Stimulated activated naive CD4-positive, alpha-beta T cell treated with Interleukin-2 at 50 U/mL for 16 hours (primary cell): ENCODE results near the gene RELB.
"Not testable (repeated sequence)": the region's sequence is repeated elsewhere in the genome, so short reads cannot be mapped to it uniquely, and the experiment has no call there.

Experiments used
- DNase-seq: peaks from one replicate; lab custom pipeline; 2025; lab: John Stamatoyannopoulos, UW

RELB gene, protein sequence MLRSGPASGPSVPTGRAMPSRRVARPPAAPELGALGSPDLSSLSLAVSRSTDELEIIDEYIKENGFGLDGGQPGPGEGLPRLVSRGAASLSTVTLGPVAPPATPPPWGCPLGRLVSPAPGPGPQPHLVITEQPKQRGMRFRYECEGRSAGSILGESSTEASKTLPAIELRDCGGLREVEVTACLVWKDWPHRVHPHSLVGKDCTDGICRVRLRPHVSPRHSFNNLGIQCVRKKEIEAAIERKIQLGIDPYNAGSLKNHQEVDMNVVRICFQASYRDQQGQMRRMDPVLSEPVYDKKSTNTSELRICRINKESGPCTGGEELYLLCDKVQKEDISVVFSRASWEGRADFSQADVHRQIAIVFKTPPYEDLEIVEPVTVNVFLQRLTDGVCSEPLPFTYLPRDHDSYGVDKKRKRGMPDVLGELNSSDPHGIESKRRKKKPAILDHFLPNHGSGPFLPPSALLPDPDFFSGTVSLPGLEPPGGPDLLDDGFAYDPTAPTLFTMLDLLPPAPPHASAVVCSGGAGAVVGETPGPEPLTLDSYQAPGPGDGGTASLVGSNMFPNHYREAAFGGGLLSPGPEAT

DNA sequence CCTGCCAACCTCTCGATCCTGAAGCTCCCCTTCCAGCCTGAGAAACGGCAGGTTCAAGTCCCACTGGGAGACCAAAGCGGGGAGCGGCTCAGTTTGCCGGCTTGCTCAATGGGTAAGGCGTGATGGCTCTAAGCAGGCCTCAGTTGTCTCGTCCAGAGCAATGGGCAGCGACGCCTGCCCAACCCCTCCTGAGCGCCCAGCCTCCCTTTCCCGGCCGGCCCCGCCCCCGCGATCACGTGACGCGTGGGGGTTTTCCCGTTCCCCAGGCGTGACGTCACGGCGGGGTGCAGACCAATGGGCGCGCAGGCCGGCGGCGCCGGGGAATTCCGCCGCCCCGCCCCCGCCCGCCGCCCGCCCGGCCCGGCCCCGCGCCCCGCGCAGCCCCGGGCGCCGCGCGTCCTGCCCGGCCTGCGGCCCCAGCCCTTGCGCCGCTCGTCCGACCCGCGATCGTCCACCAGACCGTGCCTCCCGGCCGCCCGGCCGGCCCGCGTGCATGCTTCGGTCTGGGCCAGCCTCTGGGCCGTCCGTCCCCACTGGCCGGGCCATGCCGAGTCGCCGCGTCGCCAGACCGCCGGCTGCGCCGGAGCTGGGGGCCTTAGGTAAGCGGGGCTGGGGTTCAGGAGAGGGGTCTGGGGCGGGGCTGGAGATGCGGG, at the start of gene RELB:
RELB (plus strand) TSS at position 378 of the 653 bp plus-strand sequence; CDS start at position 494, 116 bp downstream.
- peak; percentile 91 for DNase-seq

DNA sequence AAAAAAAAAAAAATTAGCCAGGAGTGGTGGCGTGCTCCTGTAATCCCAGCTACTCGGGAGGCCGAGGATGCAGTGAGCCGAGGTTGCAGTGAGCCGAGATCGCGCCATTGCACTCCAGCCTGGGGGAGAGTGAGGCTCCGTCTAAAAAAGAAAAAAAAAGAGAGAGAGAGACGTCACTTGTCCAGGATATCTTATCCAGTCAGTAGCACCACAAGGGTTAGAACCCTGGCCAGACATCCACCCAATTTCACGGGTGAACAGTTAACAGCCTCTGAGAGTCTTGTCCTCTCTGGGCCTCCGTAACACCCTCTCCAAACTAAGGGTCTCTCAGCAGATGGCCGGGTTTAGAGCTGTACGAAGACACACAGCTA, 47.0 kb upstream of the RELB start:
- no peak for DNase-seq

DNA sequence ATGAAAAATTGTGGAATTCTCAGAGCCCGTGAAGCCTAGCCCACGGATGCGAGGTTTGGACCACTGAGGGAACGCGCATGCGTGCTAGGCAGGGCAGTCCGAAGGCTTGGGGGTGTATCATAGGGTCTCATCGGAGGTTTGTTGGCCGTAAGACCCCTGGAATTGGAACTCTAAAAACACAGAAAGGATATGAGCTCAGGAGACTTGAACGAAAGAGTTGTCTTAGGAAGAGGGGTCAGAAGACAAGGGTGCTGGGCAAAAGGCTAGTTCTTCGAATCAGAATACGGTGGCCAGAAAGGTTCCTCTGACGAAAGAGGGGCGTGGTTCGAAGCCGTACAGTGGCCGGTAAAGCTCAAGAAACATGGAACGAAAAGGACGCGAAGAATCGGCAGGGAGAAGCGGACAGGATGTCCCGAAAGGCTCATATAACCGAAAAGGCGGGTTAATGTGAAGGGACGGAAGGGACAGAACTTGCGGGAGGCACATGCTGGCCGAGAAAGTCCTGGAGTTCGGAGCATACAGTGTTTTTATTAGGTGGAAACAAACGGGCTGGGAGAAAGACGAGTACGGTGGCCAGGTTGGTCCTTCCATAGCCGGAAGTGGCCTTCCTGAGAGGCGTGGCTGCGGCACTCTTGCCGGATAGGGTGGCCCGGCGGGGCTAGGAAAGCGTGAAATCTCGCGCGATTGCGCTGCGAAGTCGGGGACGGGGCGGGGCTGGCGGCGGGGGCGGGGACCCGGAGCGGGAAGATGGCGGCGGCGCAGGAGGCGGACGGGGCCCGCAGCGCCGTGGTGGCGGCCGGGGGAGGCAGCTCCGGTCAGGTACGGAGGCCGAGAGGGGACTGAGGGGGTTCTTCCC, 46.4 kb upstream of the RELB start, which contains the start of gene CLPTM1:
CLPTM1 (plus strand) TSS at position 732 of the 856 bp plus-strand sequence; CDS start at position 748, 16 bp downstream.
- peak; percentile 97 for DNase-seq

DNA sequence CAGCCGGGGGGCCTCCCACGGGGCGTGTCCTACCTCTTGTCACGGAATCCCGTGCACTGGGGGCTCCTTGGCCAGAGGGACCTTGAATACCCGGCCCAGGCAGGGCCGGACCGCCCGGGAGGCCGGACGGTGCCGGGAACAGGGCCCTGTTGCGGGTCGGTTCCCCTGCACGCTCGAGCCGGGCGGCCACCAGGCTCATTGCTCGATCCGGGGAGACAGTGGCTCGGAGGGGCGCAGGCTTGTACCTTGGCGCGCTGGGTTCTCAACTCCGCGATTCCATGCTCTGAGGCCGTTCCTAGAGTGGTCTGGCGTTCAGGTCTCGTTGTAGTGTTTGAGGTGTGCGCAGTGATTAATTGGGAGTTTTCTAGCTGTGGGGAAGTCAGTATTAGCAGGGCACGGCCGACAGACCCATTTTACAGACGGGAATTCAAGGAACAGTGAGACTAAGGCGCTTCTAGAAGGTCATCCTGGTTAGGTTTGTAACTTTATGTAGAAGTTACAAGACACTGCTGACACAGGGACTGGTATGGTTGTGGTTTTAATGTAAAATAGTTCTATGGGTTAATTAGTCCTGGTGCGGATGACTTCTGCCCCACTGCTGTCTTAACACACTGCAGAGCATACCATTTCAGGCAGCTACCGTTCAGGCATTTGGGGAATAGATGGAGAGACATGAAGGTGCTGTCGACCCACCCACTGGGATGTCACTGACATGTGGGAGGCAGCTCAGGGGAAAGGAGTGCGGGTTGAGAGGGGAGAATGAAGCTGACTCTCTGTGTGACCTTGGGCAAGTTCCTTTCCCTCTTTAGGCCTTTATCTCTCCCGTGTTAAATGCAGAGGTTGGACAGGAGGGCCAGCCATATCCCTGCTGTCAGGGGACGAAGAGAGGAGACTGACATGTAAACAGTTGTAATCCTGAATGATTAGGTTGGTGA, 45.5 kb upstream of the RELB start:
- no peak for DNase-seq

DNA sequence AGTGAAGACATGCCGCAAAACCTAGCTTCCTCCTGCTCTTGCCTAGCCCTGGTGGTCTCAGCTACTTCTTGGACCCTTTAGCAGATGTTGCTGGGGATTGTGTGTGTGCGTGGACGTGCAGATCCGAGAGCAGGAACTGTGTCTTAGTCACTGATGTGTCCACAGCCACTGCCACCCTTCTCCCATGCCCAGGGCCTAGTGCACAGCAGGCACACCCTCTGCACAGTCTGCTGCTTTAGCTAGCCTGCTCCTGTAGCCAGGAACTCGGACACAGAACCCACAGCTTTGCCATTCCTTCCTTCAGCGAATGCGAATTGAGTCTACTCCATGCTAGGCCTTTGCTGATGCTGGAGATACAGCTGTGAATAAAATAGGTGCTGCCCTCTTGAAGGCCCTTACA, 43.7 kb upstream of the RELB start:
- no peak for DNase-seq

DNA sequence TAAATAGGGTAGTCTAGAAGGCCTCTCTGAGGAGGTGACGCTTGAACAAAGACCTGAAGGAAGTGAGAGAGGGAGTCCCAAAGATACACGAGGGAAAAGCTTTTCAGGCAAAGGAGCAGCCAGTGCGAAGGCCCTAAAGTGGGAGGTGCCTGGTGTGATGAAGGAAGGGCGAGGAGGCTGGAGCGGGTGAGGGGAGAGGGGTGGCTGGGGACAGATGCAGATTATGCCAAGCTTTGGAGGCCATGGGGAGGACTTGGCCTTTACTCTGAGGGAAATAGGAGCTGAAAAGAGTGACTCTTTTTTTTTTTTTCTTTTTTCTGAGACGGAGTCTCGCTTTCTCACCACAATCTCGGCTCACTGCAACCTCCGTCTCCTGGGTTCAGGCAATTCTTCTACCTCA, 43.2 kb upstream of the RELB start:
- no peak for DNase-seq

DNA sequence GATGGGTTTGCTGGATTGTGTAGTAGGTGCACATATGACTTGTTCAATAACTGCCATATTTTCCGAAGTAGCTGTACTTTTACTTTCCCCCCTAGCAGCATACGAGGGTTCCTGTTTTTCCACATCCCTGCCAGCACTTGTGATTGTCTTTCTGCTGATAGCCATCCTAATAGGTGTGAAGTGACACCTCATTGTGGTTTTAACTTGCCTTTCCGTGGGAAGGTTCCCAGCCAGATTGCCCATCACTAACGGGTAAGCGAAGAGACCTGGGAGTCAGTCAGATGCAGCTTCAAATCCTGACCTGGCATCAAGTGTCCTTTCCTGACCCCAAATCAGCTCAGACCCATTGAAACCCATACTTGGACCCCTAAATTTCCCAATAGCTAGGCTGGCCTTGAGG, 41.6 kb upstream of the RELB start:
- DNase-seq = no peak

DNA sequence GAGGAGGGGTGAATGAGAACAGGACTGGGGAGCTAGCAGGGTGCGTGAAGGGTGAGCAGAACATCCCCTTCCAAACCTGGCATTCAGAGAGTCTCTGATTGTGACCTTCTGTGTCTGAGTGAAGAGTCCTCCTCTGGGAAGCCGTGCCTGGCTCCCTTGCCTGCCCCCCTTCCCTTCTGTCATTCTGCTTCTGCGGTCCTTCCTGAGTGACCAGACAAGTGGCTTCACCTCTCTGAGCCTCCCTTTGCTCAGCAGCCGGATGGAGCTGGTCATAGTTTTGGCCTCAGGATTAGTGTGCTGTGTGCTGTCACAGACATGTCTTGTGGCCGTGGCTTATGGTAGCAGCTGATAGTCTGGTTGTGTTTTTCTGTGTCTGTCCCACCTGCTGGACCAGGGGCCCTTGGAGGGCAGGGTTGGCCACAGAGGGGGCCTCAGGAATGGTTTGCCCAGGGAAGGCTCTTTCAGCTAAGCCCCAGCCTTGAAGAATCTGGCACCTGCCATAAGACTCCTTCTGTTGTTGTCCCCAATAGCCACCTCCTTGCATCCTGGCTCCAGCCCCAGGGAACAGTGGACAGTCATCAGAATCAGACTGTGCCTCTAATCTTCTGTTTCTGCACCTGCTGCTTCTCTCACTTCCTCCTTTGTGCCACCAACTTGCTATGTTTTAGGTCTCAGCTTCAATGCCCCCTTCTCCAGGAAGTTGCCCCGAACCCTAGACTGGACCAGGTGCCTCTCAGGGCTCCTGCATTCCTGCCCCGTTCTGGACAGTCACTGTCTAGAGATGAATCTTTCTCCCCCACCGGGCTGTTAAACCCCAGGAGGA, 40.1 kb upstream of the RELB start:
- no peak for DNase-seq

DNA sequence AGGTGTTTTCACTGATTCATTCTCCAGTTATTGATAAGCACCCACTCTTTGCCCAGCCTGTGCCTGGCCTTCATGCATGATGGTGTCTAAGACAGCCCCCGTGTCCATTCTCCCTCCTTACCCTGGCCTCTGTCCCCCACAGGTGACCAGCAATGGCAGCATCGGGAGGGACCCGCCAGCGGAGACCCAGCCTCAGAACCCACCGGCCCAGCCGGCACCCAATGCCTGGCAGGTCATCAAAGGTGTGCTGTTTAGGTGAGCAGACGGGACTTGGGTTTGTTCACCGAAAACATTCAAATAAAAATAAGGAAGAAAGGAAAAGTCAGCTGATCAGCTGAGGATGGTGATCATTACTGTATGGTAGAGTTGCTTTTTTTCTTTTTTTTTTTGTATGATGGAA, 39.4 kb upstream of the RELB start:
- no peak for DNase-seq

DNA sequence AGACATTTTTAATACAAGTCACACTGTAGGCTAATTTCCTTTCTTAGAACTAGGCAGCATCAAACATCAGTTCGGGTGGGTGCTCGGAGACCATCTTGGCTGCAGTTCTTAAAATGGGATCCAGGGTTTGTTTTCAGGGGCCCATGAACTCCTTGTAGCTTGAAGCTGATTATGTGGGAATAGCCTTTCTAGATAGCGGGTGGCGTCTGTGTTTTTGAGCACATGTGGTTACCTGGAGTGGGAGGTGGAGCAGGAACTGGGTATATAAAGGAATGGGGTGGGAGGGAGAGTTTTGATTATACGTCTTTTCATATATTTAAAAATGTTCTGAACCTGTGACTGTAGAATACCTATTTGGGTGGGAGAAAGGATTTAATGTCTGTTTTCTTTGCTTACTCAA, 33.1 kb upstream of the RELB start:
- DNase-seq = no peak

DNA sequence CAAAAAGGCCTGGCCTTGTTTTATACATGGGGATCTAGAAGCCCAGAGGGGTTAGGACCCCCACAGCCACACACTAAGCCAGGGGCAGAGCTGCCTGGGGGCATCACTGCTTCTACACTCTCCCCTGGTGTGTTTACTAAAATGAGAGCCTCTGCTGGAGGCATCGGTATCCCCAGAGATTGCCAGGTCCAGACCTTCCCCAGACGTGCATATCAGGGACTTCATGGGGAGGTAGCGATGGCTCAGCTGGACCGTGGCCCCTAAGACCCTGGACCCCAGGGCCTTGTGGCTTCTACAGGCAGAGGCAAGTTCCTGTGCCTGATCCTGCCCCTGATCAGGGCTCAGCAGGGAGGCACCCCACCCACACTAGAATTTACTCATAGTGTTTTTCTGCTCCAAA, 32.6 kb upstream of the RELB start:
- no peak for DNase-seq

DNA sequence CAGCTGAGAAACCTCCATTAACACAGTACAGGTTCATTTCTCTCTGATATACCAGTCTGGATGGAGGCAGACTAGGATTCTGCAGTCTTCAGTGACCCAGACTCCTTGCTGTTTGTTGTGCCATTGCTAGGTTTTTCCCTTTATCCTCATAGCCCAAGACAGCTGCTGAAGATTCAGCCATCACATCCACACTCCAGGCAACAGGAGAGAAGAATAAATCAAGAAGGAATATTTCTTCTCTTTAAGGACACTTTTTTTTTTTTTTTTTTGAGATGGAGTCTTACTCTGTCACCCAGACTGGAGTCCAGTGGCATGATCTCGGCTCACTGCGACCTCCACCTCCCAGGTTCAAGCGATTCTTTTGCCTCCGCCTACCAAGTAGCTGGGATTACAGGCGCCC, 31.8 kb upstream of the RELB start:
- no peak for DNase-seq

DNA sequence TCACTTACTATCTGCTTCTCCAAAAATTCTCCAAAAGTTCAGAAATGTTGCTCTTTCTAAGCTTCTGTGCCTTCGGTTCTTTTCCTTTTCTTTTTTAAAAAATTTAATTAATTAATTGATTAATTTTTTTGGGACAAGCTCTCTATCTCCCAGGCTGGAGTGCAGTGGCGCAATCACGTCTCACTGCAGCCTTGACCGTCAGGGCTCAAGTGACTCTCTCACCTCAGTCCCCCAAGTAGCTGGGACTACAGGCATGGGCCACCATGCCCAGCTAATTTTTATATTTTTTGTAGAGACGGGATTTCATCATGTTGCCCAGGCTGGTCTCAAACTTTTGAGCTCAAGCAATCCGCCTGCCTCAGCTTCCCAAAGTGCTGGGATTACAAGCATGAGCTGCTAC, 29.8 kb upstream of the RELB start:
- DNase-seq = not testable (repeated sequence)

DNA sequence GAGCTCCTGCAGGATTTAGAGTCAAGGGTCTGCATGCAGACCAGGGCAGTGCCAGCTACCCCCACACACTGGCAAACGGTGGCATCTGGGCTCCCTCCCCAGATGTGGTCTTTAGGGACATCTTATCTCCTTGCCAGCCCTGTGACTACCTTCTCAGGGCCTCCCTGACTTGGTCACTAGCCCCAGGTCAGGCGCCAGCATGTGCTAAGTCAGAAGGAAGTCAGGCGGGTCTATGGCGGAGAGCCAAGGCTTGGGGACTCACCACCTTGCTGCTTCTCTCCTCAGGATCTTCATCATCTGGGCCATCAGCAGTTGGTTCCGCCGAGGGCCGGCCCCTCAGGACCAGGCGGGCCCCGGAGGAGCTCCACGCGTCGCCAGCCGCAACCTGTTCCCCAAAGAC, 28.5 kb upstream of the RELB start:
- DNase-seq = no peak

DNA sequence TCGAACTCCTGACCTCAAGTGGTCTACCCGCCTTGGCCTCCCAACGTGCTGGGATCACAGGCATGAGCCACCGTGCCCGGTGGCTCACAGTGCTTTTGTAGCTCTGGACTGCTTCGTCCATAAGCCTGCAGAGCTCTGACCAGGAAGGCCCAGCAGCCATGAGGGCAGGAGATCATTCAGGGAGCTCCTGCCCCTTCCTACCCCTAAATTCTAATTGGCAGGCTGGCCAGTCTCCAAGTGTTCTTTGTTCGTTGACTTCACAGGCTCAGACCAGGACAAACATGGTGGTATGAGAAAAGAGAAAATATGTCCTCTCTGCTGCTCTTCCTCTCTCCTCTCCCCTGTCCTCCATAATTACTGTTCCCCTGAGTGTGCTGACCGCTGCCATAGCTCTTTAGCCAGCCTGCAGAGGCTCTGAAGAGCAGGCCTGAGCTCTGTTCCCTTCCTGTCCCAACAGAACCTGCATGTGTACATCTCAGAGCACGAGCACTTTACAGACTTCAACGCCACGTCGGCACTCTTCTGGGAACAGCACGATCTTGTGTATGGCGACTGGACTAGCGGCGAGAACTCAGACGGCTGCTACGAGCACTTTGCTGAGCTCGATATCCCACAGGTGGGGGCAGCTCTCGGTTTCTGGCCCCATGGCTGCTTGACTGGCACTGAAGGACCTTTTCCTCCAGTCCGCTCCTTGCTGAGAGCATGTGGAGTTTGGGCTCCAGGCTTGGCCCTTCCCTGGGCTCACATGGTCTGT, 27.1 kb upstream of the RELB start:
- no peak for DNase-seq

DNA sequence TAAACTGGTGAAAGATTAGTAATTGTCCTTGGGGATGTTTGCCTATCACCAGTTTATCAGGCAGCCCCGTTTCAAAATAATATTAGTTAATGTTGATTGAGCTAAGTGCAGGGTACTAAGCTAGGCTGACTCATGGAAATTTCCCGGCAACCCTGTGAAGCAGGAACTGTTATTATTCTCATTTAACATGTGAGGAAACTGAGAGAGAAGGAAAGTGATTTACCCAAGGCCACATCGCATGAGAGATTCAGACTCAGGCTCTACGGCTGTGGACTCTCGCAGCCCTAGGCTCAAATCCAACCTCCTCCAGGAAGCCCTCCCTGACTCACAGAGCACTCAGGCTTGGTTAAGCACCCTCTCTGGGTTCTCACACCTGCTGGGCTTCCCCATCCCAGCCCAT, 26.4 kb upstream of the RELB start:
- DNase-seq = no peak

DNA sequence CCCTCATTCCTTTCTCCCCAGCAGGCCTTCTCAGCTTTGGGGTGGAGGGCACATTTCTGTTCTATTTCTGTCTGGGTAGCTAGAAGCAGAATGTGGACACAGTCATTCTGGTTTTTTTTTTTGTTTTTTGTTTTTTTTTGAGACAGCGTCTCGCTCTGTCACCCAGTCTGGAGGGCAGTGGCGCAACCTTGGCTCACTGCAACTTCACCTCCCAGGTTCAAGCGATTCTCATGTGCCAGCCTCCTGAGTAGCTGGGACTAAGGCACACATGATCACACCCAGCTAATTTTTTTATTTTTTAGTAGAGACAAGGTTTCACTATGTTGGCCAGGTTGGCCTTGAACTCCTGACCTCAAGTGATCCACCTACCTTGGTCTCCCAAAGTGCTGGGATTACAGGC, 25.8 kb upstream of the RELB start:
- DNase-seq = no peak

DNA sequence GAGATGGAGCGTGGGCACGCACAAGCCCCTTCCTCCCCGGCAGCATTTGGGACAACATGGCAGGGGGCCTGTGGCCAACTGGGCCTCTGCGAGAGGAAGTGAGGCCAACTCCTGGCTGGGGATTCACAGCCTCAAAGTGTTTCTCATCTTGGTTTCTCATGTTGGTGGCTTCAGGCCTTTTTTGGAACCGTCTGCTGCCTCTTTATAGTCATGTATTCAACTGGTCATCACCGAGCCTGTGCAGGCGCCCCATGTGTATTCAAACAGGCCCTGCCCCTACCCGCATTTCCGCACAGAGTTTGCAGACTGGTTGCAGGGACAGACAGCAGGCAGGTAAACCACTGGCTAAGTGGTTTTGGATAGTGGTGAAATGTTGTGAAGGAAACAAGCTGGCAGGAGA, 17.3 kb upstream of the RELB start:
- DNase-seq = no peak

DNA sequence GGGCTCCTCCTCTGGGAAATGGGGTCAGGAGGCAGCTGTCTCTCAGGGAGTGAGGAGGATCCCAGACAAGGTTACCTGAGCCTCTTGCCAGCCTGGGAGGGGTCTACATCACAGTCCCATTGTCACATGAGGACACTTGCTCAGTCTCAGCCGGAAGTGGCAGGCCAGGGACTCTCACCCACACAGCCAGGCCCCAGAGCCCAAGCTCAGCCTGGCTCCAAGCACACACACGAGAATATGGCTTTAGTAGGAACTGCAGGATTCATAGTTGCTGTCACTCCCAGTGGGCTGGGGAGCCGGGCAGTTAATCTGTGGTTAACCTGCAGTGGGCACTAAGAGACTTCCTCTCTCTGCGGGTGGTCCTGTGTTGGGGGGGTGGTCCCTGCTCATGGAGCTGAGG, 15.8 kb upstream of the RELB start:
- DNase-seq = no peak

DNA sequence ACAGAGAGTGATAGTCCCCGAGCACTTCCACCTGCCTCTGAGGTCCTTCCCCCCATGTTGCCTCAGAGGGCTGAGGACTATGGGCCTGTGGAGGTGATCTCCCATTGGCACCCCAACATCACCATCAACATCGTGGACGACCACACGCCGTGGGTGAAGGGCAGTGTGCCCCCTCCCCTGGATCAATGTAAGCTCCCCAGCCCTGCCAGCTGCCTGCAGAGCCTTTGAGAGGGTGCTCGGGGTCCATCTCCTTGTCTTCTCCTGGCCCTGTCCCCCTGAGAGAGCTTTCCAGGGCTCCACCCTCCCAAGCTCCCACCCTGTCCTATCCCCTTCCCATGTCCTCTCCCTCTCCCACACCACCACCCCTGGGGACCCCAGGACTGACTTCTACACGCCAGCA, 14.9 kb upstream of the RELB start:
- DNase-seq = no peak
